Esophagus muscularis mucosa (tissue), 4 donors: ENCODE data around the gene ZNF182. TPM values are rescaled to one million over a fixed set of nuclear protein-coding genes. Genes with fewer than 3 reads are reported as not detected.
"Not testable (repeated sequence)": the region's sequence is repeated elsewhere in the genome, so short reads cannot be mapped to it uniquely, and the experiment has no call there.

Experiments used
- DNase-seq: peaks from one replicate; pipeline ENCODE4 v3.0.0-alpha.2; 2017; ENCODE audit errors: extremely low spot score
- H3K27ac ChIP-seq, 4 donors: fragments of 200-600 bp; sonication (generic); replicated peaks in 1 of 4; 1 replicate in 3 of 4; 2 replicates in 1 of 4; pipeline ENCODE4 v1.5.1; 2016 to 2019; ENCODE audit warnings: mild to moderate bottlenecking in 1 of 4
- H3K27me3 ChIP-seq, 4 donors: fragments of 200-600 bp; sonication (generic); one replicate each; pipeline versions ENCODE4 v1.5.1 to v1.6.0; 2016 to 2019
- H3K36me3 ChIP-seq, 4 donors: fragments of 200-600 bp; sonication (generic); one replicate each; pipeline ENCODE4 v1.5.1; 2016 to 2019
- H3K4me1 ChIP-seq, 4 donors: fragments of 200-600 bp; sonication (generic); one replicate each; pipeline ENCODE4 v1.5.1; 2016 to 2019
- H3K4me3 ChIP-seq, 4 donors: fragments of 200-600 bp; sonication (generic); 1 replicate in 2 of 4; 2 replicates in 2 of 4; pipeline ENCODE4 v1.5.1; 2016 to 2019; ENCODE audit warnings: mild to moderate bottlenecking in 4 of 4, moderate library complexity in 1 of 4
- H3K9me3 ChIP-seq, 4 donors: fragments of 200-600 bp; sonication (generic); 1 replicate in 3 of 4; 2 replicates in 1 of 4; pipeline ENCODE4 v1.5.1; 2016 to 2019
- EP300 ChIP-seq: sonication (generic); formaldehyde crosslinking; IDR thresholded peaks from one replicate; pipeline ENCODE4 v1.6.1; 2017; ENCODE audit warnings: antibody characterized with exemption
- POLR2A ChIP-seq: fragments of 450-650 bp; IDR thresholded peaks from one replicate; pipeline ENCODE4 v1.6.1; 2017; ENCODE audit warnings: antibody characterized with exemption, moderate library complexity, mild to moderate bottlenecking, low read depth
- POLR2AphosphoS5 ChIP-seq, 2 donors: sonication (generic); formaldehyde crosslinking; IDR thresholded peaks; one replicate each; pipeline ENCODE4 v1.6.1; 2017; ENCODE audit warnings: antibody characterized with exemption in 2 of 2
- WGBS: methylation state at CpG from one replicate; pipeline ENCODE4 v1.1.5; 2018; 5-methylcytosine and 5-hydroxymethylcytosine counted together
- intact Hi-C: fragments of 100-400 bp; cut with DNase I; formaldehyde crosslinking; loops from one replicate; pipeline ENCODE4 v1.15.1; 2023
- total RNA-seq, 4 donors: library from RNA; depleted of rRNA; stranded (reverse); fragments of >200 nt; gene quantifications; one replicate each; pipeline versions ENCODE4 v1.1.0 to v1.2.1, GENCODE V29; 2016
- TF ChIP-seq, protein P1 (sequence below), 3 experiments: fragments of 200-600 bp in 2 of 3; fragments of 450-650 bp in 1 of 3; sonication (generic) in 2 of 3; IDR thresholded peaks; one replicate each; pipeline ENCODE4 v1.5.1; 2017 to 2019; ENCODE audit warnings: antibody characterized with exemption in 3 of 3, mild to moderate bottlenecking in 2 of 3, moderate library complexity in 1 of 3

The ZNF182 gene
- total RNA-seq, 4 donors from 2014 or later: 3.5 to 6.2 (median 3.9) TPM

DNA sequence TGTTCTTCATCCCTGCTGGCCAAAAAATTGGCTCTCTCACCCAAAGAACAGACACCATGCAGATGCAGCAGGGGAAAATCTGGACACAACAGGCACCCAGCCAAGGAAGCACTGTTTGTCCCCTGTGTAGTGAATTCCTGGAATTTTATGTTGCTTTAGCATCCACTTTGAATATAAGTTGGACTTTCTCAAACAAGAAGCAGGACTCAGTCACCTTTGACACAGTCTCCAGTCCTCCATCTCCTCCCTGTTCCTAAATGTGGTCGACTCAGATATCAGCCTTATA is 11.8 kb downstream of the ZNF182 start:
- Histone ChIP-seq H3K9me3 (peaks cover 0 to 7% (median 0%) of the 10 kb centered on the region in 4 donors), H3K4me1 (no peaks in the 10 kb centered on the region), H3K4me3 (no peak overlapping the region), H3K36me3 (peaks cover 0 to 19% (median 12%) of the 10 kb centered on the region in 4 donors), H3K27ac (no peak overlapping the region), H3K27me3 (no peaks in the 10 kb centered on the region)
- intact Hi-C loops: no loop called here
- 92% methylated on average over 1 of the region's 1 CpG for WGBS
- no peak for DNase-seq
- TF ChIP-seq POLR2AphosphoS5 (IDR thresholded peaks at IDR 0.05) (no peak), EP300 (no peak), POLR2A (no peak)
- TF ChIP-seq, protein P1, sequence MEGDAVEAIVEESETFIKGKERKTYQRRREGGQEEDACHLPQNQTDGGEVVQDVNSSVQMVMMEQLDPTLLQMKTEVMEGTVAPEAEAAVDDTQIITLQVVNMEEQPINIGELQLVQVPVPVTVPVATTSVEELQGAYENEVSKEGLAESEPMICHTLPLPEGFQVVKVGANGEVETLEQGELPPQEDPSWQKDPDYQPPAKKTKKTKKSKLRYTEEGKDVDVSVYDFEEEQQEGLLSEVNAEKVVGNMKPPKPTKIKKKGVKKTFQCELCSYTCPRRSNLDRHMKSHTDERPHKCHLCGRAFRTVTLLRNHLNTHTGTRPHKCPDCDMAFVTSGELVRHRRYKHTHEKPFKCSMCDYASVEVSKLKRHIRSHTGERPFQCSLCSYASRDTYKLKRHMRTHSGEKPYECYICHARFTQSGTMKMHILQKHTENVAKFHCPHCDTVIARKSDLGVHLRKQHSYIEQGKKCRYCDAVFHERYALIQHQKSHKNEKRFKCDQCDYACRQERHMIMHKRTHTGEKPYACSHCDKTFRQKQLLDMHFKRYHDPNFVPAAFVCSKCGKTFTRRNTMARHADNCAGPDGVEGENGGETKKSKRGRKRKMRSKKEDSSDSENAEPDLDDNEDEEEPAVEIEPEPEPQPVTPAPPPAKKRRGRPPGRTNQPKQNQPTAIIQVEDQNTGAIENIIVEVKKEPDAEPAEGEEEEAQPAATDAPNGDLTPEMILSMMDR (IDR thresholded peaks at IDR 0.05): no peak

DNA sequence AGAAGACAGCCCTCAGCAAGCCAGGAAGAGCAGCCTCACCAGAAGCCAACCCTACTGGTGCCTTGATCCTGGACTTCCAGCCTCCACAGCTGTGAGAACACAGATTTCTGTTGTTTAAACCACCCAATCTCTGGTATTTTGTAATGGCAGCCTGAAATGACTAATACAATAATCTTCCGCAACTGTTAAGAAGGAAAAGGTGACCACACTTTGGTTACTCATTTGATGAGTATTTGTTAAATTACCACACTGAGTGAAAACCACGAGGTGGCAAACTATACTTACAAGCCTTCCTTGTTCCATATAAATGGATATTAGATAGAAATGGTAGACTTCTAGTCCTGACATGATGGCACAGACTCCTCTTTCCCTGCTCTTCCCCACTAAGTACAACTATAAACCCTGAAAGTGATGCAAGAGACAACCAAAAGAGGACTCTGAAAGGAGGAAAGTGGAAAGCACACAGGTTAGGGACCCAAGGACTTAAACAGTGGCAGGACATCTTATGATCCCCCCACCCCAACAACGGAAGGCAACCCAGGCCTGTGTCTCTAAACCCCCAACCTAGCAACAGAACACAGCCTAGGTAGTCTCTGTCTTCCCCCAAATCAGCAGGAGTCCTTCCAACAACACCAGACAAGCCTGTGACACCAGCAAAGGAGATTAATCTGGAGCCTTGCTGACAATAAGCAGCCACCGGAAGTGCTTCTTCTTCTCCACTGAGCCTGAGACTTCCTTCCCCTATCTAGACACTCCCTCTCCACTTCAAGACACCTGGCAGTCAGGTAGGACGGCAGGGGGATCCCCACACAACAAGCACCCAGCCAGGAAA is 12.3 kb downstream of the ZNF182 start:
- peaks cover 0 to 19% (median 12%) of the 10 kb centered on the region in 4 donors for H3K36me3 ChIP-seq
- H3K27me3 ChIP-seq: no peaks in the 10 kb centered on the region
- no peak for DNase-seq
- H3K9me3 ChIP-seq: peaks cover 0 to 2% (median 0%) of the 10 kb centered on the region in 4 donors
- 74% methylated on average over 5 of the region's 5 CpGs for WGBS
- H3K27ac ChIP-seq: no peak overlapping the region
- H3K4me3 ChIP-seq: no peak overlapping the region
- intact Hi-C loops: no loop called here
- TF ChIP-seq POLR2A: no peak
- TF ChIP-seq POLR2AphosphoS5 (IDR thresholded peaks at IDR 0.05): no peak
- TF ChIP-seq, protein P1 (IDR thresholded peaks at IDR 0.05): no peak
- TF ChIP-seq EP300: no peak
- no peaks in the 10 kb centered on the region for H3K4me1 ChIP-seq

DNA sequence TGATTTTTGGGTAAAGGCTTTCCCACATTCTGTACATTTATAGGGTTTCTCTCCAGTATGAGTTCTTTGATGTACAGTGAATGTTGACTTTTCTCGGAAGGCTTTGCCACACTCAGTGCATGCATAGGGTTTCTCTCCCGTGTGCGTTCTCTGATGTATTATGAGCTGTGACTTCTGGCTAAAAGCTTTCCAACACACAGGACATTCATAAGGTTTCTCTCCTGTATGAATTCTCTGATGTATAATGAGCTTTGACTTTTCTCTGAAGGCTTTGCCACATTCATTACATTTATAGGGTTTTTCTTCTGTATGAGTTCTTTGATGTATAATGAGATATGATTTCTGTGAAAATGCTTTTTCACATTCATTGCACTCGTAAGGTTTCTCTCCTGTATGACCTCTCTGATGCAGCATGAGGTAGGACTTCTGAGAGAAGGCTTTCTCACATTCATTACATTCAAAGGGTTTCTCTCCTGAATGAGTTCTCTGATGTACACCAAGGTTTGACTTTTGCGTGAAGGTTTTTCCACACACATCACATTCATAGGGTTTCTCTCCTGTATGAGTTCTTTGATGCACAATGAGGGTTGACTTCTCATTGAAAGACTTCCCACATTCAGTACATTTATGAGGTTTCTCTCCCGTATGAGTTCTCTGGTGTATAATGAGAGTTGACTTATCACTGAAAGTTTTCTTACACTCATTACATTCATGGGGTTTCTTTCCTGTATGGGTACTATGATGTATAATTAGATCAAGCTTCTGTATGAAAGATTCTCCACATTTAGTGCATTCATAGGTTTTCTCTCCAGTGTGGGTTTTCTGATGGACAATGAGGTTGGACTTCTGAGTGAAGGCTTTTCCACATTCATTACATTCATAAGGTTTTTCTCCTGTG is 27.3 kb downstream of the ZNF182 start:
- H3K9me3 ChIP-seq: peaks cover 0 to 65% (median 12%) of the 10 kb centered on the region in 4 donors
- H3K4me3 ChIP-seq: no peak overlapping the region
- no peaks in the 10 kb centered on the region for H3K27me3 ChIP-seq
- TF ChIP-seq, protein P1 (IDR thresholded peaks at IDR 0.05): no peak
- TF ChIP-seq POLR2AphosphoS5 (IDR thresholded peaks at IDR 0.05): no peak
- TF ChIP-seq EP300: no peak
- no peak for TF ChIP-seq POLR2A
- H3K4me1 ChIP-seq: no peaks in the 10 kb centered on the region
- no peak for DNase-seq
- H3K27ac ChIP-seq: no peak overlapping the region
- 93% methylated on average over 6 of the region's 6 CpGs for WGBS
- peaks cover 11 to 62% (median 35%) of the 10 kb centered on the region in 4 donors for H3K36me3 ChIP-seq
- intact Hi-C loops: no loop called here

DNA sequence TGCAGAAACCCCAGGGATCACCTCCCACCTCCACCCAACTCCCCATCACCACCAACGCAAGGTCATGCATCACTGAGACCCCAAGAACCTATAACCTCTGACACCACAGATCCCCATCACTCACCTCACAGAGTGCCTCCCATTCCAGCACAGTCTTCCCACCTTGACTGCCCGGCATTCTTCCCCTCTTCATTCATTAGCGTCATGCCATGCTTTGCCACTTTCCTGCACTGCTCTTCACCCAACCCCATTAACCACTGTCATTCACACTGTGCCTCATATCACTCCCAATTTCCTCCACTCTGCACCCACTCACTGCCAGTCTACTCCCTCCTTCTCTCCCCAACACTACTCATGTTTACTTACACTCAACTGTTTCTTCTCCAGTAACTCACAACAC is 30.6 kb downstream of the ZNF182 start:
- no peak for DNase-seq
- Histone ChIP-seq H3K9me3 (peaks cover 0 to 69% (median 12%) of the 10 kb centered on the region in 4 donors), H3K36me3 (peaks cover 11 to 34% (median 15%) of the 10 kb centered on the region in 4 donors), H3K27me3 (no peaks in the 10 kb centered on the region), H3K27ac (no peak overlapping the region), H3K4me3 (no peak overlapping the region), H3K4me1 (no peaks in the 10 kb centered on the region)
- TF ChIP-seq POLR2AphosphoS5 (IDR thresholded peaks at IDR 0.05): no peak
- TF ChIP-seq, protein P1 (IDR thresholded peaks at IDR 0.05): no peak
- TF ChIP-seq EP300: no peak
- TF ChIP-seq POLR2A: no peak
- intact Hi-C loops: no loop called here
- WGBS: 86% methylated on average over 3 of the region's 3 CpGs

DNA sequence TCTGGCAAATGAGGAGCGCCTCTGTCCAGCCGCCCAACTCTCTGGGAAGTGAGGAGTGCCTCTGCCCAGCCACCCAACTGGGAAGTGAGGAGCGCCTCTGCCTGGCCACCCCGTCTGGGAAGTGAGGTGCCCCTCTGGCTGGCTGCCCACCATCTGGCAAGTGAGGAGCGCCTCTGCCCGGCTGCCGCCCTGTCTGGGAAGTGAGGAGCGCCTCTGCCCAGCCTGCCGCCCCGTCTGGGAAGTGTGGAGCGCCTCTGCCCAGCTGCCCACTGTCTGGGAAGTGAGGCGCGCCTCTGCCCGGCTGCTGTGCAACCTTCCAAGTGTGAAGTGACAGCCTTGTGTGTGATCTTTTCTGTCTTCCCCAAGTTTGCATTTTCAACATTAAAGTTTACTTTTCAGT is 38.3 kb downstream of the ZNF182 start:
- not testable (repeated sequence) for H3K4me1 ChIP-seq, H3K36me3 ChIP-seq, H3K4me3 ChIP-seq, H3K27ac ChIP-seq, H3K27me3 ChIP-seq, DNase-seq
- intact Hi-C loops: loop anchor here (10.0 kb wide), 1 partner anchor 59 kb away; no protein-coding TSS in a partner anchor
- peaks cover 0 to 25% (median 0%) of the 10 kb centered on the region in 4 donors for H3K9me3 ChIP-seq
- WGBS: 76% methylated on average over 9 of the region's 14 CpGs

DNA sequence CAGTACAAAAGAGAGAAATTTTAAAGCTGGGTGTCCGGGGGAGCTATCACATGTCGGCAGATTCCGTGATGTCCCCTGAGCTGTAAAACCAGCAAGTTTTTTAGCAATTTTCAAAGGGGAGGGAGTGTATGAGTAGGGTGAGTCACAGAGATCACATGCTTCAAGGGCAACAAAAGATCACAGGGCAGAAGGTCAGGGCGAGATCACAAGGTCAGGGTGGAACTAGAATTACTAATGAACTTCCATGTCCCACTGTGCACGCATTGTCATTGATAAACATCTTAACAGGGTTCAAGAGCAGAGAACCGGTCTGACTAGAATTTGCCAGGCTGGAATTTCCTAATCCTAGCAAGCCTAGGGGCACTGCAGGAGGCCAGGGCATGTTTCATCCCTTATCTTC is 42.0 kb downstream of the ZNF182 start:
- H3K9me3 ChIP-seq: peaks cover 0 to 17% (median 0%) of the 10 kb centered on the region in 4 donors
- not testable (repeated sequence) for H3K4me3 ChIP-seq, H3K36me3 ChIP-seq, H3K4me1 ChIP-seq, H3K27ac ChIP-seq, H3K27me3 ChIP-seq, DNase-seq
- intact Hi-C loops: loop anchor here (10.0 kb wide), 1 partner anchor 63 kb away; no protein-coding TSS in a partner anchor
- WGBS: 74% methylated on average over 6 of the region's 6 CpGs
